ENCODE data around the gene CPT2.

Gene CPT2

DNA sequence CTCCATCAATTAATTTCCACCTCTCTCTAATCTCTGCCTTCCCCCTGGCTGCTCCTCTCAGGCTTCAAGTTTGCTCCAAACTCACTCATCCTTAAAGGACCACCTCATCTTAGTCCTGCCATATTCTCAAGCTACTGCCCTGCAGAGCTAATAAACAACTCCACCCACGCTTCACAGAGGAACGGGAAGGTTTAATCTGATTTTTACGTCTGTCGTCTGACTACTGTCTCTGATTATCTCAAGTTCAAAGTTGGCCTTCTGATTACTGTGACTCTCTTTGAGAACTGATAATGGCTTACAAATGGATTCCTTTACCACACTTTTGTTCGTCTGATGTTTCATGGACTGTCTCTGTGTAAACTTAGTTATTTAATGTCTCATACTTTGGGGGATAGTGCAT is 7.6 kb upstream of the CPT2 start (continued):
- TF ChIP-seq ZNF513 (tag by site-specific recombination; IDR thresholded peaks at IDR 0.05), result no peak
- no peak for TF ChIP-seq ZNF521 (tag by site-specific recombination; IDR thresholded peaks at IDR 0.05)
- TF ChIP-seq ZNF777 (tag by site-specific recombination; IDR thresholded peaks at IDR 0.05; ENCODE audit: borderline replicate concordance), result no peak
- TF ChIP-seq ZNF341 (tag by site-specific recombination; IDR thresholded peaks at IDR 0.05; ENCODE audit: low read depth), result no peak
- no peak for TF ChIP-seq ZNF48 (tag by site-specific recombination; IDR thresholded peaks at IDR 0.05)
- TF ChIP-seq ZNF501 (tag by site-specific recombination; IDR thresholded peaks at IDR 0.05), result no peak
- TF ChIP-seq, protein P1, sequence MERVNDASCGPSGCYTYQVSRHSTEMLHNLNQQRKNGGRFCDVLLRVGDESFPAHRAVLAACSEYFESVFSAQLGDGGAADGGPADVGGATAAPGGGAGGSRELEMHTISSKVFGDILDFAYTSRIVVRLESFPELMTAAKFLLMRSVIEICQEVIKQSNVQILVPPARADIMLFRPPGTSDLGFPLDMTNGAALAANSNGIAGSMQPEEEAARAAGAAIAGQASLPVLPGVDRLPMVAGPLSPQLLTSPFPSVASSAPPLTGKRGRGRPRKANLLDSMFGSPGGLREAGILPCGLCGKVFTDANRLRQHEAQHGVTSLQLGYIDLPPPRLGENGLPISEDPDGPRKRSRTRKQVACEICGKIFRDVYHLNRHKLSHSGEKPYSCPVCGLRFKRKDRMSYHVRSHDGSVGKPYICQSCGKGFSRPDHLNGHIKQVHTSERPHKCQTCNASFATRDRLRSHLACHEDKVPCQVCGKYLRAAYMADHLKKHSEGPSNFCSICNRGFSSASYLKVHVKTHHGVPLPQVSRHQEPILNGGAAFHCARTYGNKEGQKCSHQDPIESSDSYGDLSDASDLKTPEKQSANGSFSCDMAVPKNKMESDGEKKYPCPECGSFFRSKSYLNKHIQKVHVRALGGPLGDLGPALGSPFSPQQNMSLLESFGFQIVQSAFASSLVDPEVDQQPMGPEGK (tag by site-specific recombination; IDR thresholded peaks at IDR 0.05), result no peak
- TF ChIP-seq HOXD13 (CRISPR knock-in tag; IDR thresholded peaks at IDR 0.05; ENCODE audit: borderline replicate concordance), result no peak
- TF ChIP-seq, protein P2, sequence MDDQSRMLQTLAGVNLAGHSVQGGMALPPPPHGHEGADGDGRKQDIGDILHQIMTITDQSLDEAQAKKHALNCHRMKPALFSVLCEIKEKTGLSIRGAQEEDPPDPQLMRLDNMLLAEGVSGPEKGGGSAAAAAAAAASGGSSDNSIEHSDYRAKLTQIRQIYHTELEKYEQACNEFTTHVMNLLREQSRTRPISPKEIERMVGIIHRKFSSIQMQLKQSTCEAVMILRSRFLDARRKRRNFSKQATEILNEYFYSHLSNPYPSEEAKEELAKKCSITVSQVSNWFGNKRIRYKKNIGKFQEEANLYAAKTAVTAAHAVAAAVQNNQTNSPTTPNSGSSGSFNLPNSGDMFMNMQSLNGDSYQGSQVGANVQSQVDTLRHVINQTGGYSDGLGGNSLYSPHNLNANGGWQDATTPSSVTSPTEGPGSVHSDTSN (CRISPR knock-in tag; IDR thresholded peaks at IDR 0.05), result no peak

- ChIA-PET POLR2A (no interaction called here), CTCF (interaction anchor here (0.6 to 1.9 kb wide), 2 partner anchors 285 to 892 kb away, joined by 3 to 5 read pairs; no protein-coding TSS in a partner anchor)
- H3K36me3 ChIP-seq (ENCODE audit: control insufficient read depth in 2 of 2, insufficient read depth in 1 of 2, low read length in 2 of 2), result no peaks in the 10 kb centered on the region
- TF ChIP-seq ZNF623 (tag by site-specific recombination; IDR thresholded peaks at IDR 0.05), result no peak
- no peak for TF ChIP-seq ZNF16 (tag by site-specific recombination; IDR thresholded peaks at IDR 0.05; ENCODE audit: low read depth)
- no peak for TF ChIP-seq KLF9 (tag by site-specific recombination; IDR thresholded peaks at IDR 0.05; ENCODE audit: low read depth)
- no peak for TF ChIP-seq ZBTB8A (tag by site-specific recombination; IDR thresholded peaks at IDR 0.05)
- no peak for TF ChIP-seq ZNF837 (tag by site-specific recombination; IDR thresholded peaks at IDR 0.05)
- TF ChIP-seq ZNF830 (tag by site-specific recombination; IDR thresholded peaks at IDR 0.05; ENCODE audit: low read depth), result no peak
- no peak for TF ChIP-seq CTCF (tag by site-specific recombination; IDR thresholded peaks at IDR 0.05)
- no peak for TF ChIP-seq ATF2 (tag by site-specific recombination; IDR thresholded peaks at IDR 0.05; ENCODE audit: low read depth)
- no peak for TF ChIP-seq SP3 (tag by site-specific recombination; IDR thresholded peaks at IDR 0.05)
- TF ChIP-seq, protein P3, sequence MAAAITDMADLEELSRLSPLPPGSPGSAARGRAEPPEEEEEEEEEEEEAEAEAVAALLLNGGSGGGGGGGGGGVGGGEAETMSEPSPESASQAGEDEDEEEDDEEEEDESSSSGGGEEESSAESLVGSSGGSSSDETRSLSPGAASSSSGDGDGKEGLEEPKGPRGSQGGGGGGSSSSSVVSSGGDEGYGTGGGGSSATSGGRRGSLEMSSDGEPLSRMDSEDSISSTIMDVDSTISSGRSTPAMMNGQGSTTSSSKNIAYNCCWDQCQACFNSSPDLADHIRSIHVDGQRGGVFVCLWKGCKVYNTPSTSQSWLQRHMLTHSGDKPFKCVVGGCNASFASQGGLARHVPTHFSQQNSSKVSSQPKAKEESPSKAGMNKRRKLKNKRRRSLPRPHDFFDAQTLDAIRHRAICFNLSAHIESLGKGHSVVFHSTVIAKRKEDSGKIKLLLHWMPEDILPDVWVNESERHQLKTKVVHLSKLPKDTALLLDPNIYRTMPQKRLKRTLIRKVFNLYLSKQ (tag by site-specific recombination; IDR thresholded peaks at IDR 0.05; ENCODE audit: borderline replicate concordance), result no peak
- TF ChIP-seq ZNF521 (tag by site-specific recombination; IDR thresholded peaks at IDR 0.05), result no peak
- no peak for TF ChIP-seq ZBTB1 (tag by site-specific recombination; IDR thresholded peaks at IDR 0.05)
- TF ChIP-seq ZNF585B (tag by site-specific recombination; IDR thresholded peaks at IDR 0.05), result no peak
- no peak for TF ChIP-seq GLI2 (tag by site-specific recombination; IDR thresholded peaks at IDR 0.05; ENCODE audit: borderline replicate concordance, low read depth)
- TF ChIP-seq ZFP37 (tag by site-specific recombination; IDR thresholded peaks at IDR 0.05), result no peak
- TF ChIP-seq ELK4 (IDR thresholded peaks at IDR 0.05; ENCODE audit: borderline replicate concordance, low read depth, low read length), result no peak
- no peak for TF ChIP-seq ZNF184 (tag by site-specific recombination; IDR thresholded peaks at IDR 0.05)
- no peak overlapping the region for H3K27ac ChIP-seq (ENCODE audit: extremely low read depth, low read depth, low read length)
- H3K4me3 ChIP-seq (ENCODE audit: low read depth, low read length), result no peak overlapping the region
- no peaks in the 10 kb centered on the region for H3K9me3 ChIP-seq (ENCODE audit: control insufficient read depth, insufficient read depth, low read depth, low read length)
- H3K4me1 ChIP-seq (ENCODE audit: control insufficient read depth, insufficient read depth, low read length), result no peaks in the 10 kb centered on the region
These were observed 6.4 kb upstream of the CPT2 start for GRCh38 chr1:53190210-53190611.
